B cell (primary cell): ENCODE data around the gene ATRAID.

Experiments
- CTCF ChIP-seq: fragments of 200-600 bp; IDR thresholded peaks from one replicate; pipeline ENCODE4 v1.8.0; 2022; ENCODE audit warnings: antibody characterized with exemption, mild to moderate bottlenecking
- EZH2 ChIP-seq: IDR thresholded peaks from 2 replicates; pipeline ENCODE4 v1.6.1; 2012; ENCODE audit warnings: borderline replicate concordance, low read depth, mild to moderate bottlenecking, moderate library complexity, low read length; ENCODE audit not compliant: insufficient read depth, poor library complexity, severe bottlenecking

- TF ChIP-seq EZH2 = no peak
- no peak for TF ChIP-seq CTCF
Observed at GRCh38 chr2:27216416-27217137, 4.7 kb downstream of the ATRAID start.
